ENCODE measurements around the gene ATP11A. TPM values are rescaled to one million over a fixed set of nuclear protein-coding genes. Genes with fewer than 3 reads are reported as not detected.
"Not testable (repeated sequence)": the region's sequence is repeated elsewhere in the genome, so short reads cannot be mapped to it uniquely, and the experiment has no call there.

Gene ATP11A
- total and polyA plus RNA-seq, 2 experiments from 2014 or later: 4.9 to 5.0 TPM

DNA sequence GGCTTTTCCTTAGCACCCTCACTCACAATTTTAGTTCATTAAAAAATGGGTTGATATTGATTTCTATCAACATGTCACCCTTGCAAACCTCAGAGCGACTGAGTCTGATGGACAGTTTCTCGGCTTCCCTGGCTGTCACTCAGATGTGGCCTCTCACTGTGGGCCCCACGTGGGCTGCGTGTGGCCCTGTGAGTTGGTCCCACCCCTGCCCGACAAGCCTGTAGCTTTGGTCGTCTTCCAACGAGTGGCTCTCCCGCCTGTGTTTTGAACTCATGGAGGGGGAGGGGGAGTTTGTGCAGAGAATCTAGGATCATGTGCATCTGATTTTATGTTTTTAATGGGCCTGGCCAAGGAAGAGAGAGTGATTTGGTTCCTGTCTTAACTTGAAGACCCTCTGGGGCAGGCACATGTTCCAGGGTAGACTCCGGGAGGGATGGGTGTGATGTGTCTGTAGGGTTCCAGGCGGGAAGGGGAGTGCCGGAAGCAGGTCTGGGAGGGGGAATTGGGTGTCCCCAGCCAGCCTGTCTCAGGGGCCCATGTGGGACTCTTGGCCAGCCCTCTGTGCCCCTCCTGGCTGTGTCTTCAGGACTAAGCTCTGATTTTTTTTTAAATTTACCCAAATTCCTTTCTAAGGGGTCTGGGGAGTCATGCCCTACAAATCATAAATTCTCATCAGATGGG is 18.9 kb downstream of the ATP11A start:
- no peaks in the 10 kb centered on the region for H4K20me1 ChIP-seq (ENCODE audit: insufficient read depth)
- in situ Hi-C loops (cut with MboI): no loop called here
- H3F3A ChIP-seq (ENCODE audit: insufficient read depth): no peaks in the 10 kb centered on the region
- H2AFZ ChIP-seq: no peak overlapping the region
- 79 to 81% methylated on average over 11 of the region's 11 CpGs for WGBS, 2 experiments (ENCODE audit: low coverage in 1 of 2, low lambda C conversion rate in 2 of 2, missing lambda C conversion rate in 2 of 2)
- no peaks in the 10 kb centered on the region for H3K27me3 ChIP-seq (replicated peaks; ENCODE audit: insufficient read depth)
- no peaks in the 10 kb centered on the region for H3K9me2 ChIP-seq (ENCODE audit: insufficient read depth)
- TF ChIP-seq EZH2phosphoT487 (IDR thresholded peaks at IDR 0.05; ENCODE audit: insufficient read depth, low read depth): no peak
- TF ChIP-seq EZH2 (IDR thresholded peaks at IDR 0.05; ENCODE audit: insufficient read depth, poor library complexity, severe bottlenecking): no peak
- H3K79me2 ChIP-seq (ENCODE audit: insufficient read depth): no peaks in the 10 kb centered on the region
- peaks cover 9% of the 10 kb centered on the region; the same call in 1 of the 2 replicates for H3K4me1 ChIP-seq (ENCODE audit: insufficient read depth)
- H3K4me2 ChIP-seq (ENCODE audit: unreplicated experiment): no peak overlapping the region
- H3K36me3 ChIP-seq (ENCODE audit: low read depth): no peaks in the 10 kb centered on the region
- H3K4me3 ChIP-seq: no peak overlapping the region
- DNase-seq: no peak
- H3K27ac ChIP-seq: no peak overlapping the region
- H3K9me3 ChIP-seq (ENCODE audit: low read depth): no peaks in the 10 kb centered on the region
- H3K9ac ChIP-seq: no peak overlapping the region

DNA sequence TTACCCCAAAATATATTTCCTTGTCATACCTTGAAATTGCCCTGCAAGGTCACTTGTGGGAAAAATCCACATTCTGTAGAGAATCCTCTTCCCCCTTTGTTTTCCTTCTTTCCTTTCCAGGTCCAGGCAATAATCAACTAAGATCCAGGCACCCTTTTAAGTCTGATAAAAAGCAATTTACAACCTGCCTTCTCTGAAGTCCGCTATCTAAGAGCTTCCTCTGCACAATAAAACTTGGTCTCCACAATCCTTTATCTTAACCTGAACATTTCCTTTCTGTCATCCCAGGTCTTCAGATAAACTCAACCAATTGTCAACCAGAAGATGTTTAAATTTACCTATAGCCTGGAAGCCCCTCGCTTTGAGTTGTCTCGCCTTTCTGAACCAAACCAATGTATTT is 19.5 kb downstream of the ATP11A start:
- H3K27me3 ChIP-seq (replicated peaks; ENCODE audit: insufficient read depth); H2AFZ ChIP-seq; in situ Hi-C loops (cut with MboI); H3K4me2 ChIP-seq (ENCODE audit: unreplicated experiment); H4K20me1 ChIP-seq (ENCODE audit: insufficient read depth); DNase-seq; H3K9me3 ChIP-seq (ENCODE audit: low read depth); H3K36me3 ChIP-seq (ENCODE audit: low read depth); H3K79me2 ChIP-seq (ENCODE audit: insufficient read depth); H3K4me3 ChIP-seq; H3K9me2 ChIP-seq (ENCODE audit: insufficient read depth); H3K9ac ChIP-seq; H3K4me1 ChIP-seq (ENCODE audit: insufficient read depth); H3K27ac ChIP-seq; H3F3A ChIP-seq (ENCODE audit: insufficient read depth): not testable (repeated sequence)
- 98 to 100% methylated on average over 3 of the region's 3 CpGs for WGBS, 2 experiments (ENCODE audit: low coverage in 1 of 2, low lambda C conversion rate in 2 of 2, missing lambda C conversion rate in 2 of 2)

DNA sequence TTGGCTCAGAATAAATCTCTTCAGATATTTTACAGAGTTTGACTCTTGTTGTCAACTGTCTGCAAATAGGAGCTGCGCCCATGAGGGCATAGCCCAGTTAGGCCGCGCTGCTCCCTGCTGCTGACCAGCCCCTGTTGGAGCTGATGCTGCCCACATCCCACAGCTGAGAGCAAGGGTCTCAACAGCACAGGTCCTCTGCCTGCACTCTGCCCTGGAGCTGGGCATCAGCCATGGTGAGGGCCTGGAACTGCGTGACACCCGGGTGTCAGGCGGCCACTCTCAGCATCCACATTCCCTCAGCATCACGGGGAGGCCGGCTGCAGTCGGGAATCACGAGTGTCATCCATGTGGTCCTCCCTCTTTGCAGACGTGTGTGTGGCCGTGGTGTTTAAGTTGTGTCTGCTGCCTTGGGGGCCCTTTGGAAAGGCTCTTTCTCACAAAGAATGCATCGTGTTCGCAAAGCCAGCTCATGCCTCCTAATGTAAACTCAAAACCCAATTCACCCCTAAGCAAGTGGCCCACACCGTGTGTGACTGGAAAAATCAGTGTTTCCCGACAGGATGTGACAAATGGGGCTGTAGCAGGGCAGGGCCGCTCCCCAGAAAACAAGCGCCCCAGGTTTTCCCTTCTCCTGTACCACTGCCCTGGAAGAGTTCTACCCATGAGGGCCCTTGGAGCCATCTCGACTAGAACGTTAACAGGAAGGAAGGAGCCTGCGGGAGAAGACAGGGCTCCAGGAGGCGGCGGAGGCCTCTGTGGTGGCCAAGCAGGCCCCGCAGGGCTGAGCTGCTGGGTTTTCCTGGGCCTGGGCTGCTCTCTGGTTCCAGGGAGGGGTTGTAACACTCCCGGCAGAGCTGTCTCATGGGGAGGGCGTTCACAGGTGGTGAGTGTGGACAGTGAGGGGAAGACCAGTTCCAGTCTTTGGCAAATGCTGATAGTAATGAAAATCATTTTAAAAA is 20.3 kb downstream of the ATP11A start:
- peaks cover 9% of the 10 kb centered on the region; the same call in 1 of the 2 replicates for H3K4me1 ChIP-seq (ENCODE audit: insufficient read depth)
- H3K9me2 ChIP-seq (ENCODE audit: insufficient read depth): no peaks in the 10 kb centered on the region
- no peaks in the 10 kb centered on the region for H3F3A ChIP-seq (ENCODE audit: insufficient read depth)
- H3K9me3 ChIP-seq (ENCODE audit: low read depth): no peaks in the 10 kb centered on the region
- no peak for TF ChIP-seq EZH2phosphoT487 (IDR thresholded peaks at IDR 0.05; ENCODE audit: insufficient read depth, low read depth)
- TF ChIP-seq EZH2 (IDR thresholded peaks at IDR 0.05; ENCODE audit: insufficient read depth, poor library complexity, severe bottlenecking): no peak
- in situ Hi-C loops (cut with MboI): no loop called here
- H2AFZ ChIP-seq: no peak overlapping the region
- H3K9ac ChIP-seq: no peak overlapping the region
- H4K20me1 ChIP-seq (ENCODE audit: insufficient read depth): no peaks in the 10 kb centered on the region
- 95% methylated on average over 26 of the region's 26 CpGs for WGBS, 2 experiments (ENCODE audit: low coverage in 1 of 2, low lambda C conversion rate in 2 of 2, missing lambda C conversion rate in 2 of 2)
- DNase-seq: no peak
- no peaks in the 10 kb centered on the region for H3K79me2 ChIP-seq (ENCODE audit: insufficient read depth)
- H3K27me3 ChIP-seq (replicated peaks; ENCODE audit: insufficient read depth): no peaks in the 10 kb centered on the region
- no peak overlapping the region for H3K27ac ChIP-seq
- H3K4me3 ChIP-seq: no peak overlapping the region
- no peak overlapping the region for H3K4me2 ChIP-seq (ENCODE audit: unreplicated experiment)
- no peaks in the 10 kb centered on the region for H3K36me3 ChIP-seq (ENCODE audit: low read depth)

DNA sequence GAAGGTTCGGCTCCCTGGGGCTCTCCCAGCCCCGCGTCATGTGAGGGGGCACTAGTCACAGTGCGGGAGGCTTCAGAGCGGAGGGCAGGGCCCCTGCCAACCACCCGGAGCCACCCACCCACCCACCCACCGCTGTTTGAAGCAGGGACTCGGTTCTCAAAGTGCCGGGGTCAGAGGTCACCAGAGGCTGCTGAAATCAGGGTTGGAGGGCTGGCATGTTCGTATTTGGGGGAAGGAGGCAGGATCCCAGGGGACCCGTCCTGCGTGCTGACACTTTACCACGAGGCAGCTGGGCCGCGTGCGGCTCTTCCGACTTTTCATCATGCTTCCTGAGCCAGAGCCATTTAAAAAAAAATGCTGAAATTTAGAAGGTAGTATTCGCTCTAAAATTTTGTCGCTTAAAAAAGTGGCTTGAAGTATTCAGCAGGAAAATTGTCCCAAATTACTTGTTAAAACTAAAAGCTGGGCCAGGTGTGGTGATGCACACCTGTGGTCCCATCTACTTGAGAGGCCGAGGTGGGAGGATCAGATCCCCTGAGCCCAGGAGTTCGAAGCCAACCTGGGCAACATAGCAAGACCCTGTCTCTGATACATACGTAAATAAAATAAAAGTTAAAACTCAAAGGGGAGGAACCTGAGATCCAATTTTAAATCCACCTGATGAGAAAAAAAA is 21.2 kb downstream of the ATP11A start:
- WGBS, 2 experiments (ENCODE audit: low coverage in 1 of 2, low lambda C conversion rate in 2 of 2, missing lambda C conversion rate in 2 of 2): 78 to 82% methylated on average over 19 to 21 of the region's 22 CpGs
- Histone ChIP-seq H3F3A (ENCODE audit: insufficient read depth) (no peaks in the 10 kb centered on the region), H3K4me3 (peak overlapping the region; percentile 61), H2AFZ (peak overlapping the region; percentile 67), H4K20me1 (ENCODE audit: insufficient read depth) (no peaks in the 10 kb centered on the region), H3K4me2 (ENCODE audit: unreplicated experiment) (peak overlapping the region; percentile 63), H3K27me3 (replicated peaks; ENCODE audit: insufficient read depth) (no peaks in the 10 kb centered on the region), H3K9me3 (ENCODE audit: low read depth) (no peaks in the 10 kb centered on the region), H3K4me1 (ENCODE audit: insufficient read depth) (peaks cover 9% of the 10 kb centered on the region; the same call in 1 of the 2 replicates), H3K36me3 (ENCODE audit: low read depth) (no peaks in the 10 kb centered on the region), H3K79me2 (ENCODE audit: insufficient read depth) (no peaks in the 10 kb centered on the region), H3K9me2 (ENCODE audit: insufficient read depth) (no peaks in the 10 kb centered on the region), H3K27ac (peak overlapping the region; percentile 74), H3K9ac (peak overlapping the region; percentile 70)
- no peak for DNase-seq
- TF ChIP-seq EZH2phosphoT487 (IDR thresholded peaks at IDR 0.05; ENCODE audit: insufficient read depth, low read depth) (no peak), EZH2 (IDR thresholded peaks at IDR 0.05; ENCODE audit: insufficient read depth, poor library complexity, severe bottlenecking) (no peak)
- in situ Hi-C loops (cut with MboI): no loop called here
